NCI-H82 treated with DMSO at 0.1 percent for 48 hours (cell line): ENCODE measurements around the gene BCAT1.
A peak's percentile ranks its signal among the peaks of the same experiment; 100 is the strongest.
"Not testable (repeated sequence)": the region's sequence is repeated elsewhere in the genome, so short reads cannot be mapped to it uniquely, and the experiment has no call there.

Source experiments
- DNase-seq: peaks from one replicate; lab custom pipeline; 2025; ENCODE audit not compliant: unreplicated experiment; lab: John Stamatoyannopoulos, UW

Gene BCAT1

DNA sequence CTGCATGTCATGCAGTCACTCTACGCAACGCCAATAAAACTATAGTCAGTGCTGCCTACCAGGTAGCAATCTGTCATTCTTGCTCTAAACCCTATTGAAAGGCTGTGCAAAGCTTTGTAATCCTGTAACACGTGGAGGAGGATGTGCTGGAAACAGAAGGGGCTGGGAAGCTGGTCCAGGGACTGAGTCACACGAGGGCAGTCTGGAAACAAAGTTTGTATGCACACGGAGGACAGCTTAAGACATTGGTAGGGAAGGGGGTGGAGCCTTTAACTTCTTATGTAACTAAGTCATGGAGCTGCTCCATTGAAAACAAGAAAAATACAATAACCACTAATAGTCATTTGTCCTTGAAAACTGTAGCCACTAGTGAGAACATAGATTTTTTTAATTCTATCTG is 128.0 kb downstream of the BCAT1 start:
- DNase-seq = peak; percentile 79

DNA sequence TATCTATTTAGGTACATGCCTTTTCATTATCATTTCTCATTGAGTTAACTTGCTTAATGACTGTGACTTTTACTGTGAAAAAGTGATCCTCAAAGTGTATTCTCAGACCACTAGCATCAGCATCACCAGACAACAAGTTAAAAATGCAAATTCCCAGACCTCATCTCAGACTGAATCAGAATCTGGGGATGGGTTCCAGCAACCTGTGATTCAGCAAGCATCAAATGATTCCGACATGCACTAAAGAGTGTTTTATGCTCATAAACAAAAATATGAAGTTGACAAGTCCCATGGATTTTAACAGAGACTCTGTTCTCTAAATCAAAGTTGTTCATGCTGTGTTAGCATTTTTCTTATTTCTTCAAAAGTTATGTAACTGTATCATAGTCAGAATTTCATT is 130.6 kb downstream of the BCAT1 start:
- no peak for DNase-seq

DNA sequence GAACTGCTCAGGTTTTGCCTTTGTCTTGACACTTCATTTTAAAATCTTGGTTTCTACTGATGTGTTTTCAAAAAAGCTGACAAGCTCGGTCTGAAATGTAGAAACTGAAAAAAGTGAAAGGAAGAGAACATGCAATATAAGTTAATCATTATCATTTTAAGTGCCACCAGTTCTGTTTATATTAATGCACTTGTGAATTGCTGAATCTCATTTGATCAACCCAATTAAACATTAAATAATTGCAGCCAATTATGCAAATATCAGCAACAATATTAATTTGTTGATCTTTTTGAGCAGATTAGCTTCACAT is 133.8 kb downstream of the BCAT1 start:
- no peak for DNase-seq

DNA sequence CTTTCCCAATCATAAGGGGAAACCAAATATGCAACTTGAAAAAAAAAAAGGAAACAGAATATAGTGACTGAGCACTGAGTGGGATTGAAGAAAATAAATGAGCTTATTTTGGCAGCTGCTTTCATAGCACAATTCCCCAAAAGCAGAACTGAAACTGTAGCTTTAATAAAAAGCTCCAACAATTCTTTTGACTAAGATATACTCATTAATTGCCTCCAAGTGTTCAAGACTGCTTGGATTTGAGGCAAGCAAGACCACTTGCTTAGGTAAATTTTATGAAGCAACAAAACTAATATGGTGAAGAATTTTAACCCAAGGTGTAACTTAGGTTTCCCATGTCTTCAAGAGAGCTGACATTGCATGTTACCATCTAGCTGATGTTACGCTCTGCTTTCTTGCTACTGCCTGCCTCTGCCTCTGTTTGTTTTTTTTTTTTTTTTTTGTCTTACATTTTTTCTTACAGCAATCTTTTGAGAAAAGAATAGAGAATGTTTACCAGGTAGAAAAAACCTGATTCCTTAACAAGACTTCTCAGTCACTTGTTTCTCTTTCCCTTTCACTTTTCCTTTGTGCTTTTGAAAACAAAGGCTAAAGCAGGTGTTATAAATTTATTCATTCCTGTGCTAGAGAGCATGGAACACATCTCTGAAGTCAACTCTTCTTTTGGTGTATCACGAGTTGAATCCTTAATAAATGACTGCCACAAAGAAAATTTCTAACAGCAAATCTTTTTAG is 134.4 kb downstream of the BCAT1 start:
- no peak for DNase-seq

DNA sequence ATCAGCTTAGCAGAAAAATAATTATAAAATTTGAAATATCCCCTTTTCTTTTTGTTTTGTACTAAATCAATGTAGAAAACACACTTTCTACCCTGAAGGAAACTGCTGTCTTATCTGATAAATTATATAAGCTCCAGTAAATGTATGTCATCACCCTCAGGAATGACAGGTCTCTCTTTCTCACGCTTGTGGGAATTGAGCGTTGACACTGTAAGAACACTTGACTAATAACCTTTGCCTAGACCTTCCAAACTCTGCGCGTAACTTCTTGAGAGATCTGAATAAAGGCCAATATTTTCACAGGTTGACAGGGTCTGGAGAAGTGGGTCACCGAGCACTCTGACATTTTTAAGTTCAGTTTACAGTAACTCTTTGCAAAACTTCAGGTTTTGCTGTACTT is 138.5 kb downstream of the BCAT1 start:
- no peak for DNase-seq

DNA sequence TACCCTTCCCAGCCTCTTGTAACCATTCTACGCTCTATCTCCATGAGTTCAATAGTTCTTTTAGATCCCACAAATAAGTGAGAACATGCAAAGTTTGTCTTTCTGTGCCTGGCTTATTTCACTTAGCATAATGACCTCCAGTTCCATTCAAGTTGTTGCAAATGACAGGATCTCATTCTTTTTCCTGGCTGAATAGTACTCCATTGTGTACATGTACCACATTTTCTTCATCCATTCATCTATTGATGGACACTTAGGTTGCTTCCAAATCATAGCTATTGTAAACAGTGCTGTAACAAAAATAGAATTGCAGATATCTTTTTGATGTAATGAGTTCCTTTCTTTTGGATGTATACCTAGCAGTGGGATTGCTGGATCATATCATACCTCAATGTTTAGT is 139.6 kb downstream of the BCAT1 start:
- DNase-seq = not testable (repeated sequence)

DNA sequence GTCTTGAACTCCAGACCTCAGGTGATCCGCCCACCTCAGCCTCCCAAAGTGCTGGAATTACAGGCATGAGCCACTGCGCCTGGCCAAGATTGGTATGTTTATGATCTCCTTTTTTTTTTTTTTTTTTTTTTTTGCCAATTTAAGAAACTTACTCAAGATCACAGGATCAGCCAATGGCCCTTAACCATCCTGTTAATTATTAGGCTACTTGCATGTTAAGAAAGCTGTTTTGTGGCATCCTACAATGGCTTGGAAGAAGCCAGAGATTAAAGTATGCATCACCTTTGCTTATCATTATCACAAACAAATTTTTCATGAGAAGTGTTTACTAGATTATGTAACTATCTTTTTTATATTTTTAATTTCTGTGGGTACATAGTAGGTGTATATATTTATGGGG is 140.2 kb downstream of the BCAT1 start:
- DNase-seq = no peak

DNA sequence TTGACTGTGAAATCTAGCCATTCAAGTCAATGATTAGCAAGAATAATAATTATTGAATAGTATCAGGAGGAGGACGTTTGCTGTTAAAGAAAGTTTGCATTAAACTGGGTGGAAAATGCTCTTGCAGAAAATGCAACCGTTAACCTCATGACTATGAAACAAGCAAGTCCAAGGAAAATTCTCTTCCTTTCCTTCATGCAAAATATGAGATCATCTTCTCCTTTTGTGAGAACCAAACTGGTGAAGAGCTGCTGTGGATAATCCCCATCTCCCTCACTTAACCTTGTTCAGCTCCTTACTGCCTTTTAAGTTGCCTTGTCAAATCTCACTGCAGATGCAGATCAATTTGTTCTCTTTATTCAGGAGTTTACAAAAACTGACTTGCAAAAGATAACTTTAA is 142.5 kb downstream of the BCAT1 start:
- no peak for DNase-seq

DNA sequence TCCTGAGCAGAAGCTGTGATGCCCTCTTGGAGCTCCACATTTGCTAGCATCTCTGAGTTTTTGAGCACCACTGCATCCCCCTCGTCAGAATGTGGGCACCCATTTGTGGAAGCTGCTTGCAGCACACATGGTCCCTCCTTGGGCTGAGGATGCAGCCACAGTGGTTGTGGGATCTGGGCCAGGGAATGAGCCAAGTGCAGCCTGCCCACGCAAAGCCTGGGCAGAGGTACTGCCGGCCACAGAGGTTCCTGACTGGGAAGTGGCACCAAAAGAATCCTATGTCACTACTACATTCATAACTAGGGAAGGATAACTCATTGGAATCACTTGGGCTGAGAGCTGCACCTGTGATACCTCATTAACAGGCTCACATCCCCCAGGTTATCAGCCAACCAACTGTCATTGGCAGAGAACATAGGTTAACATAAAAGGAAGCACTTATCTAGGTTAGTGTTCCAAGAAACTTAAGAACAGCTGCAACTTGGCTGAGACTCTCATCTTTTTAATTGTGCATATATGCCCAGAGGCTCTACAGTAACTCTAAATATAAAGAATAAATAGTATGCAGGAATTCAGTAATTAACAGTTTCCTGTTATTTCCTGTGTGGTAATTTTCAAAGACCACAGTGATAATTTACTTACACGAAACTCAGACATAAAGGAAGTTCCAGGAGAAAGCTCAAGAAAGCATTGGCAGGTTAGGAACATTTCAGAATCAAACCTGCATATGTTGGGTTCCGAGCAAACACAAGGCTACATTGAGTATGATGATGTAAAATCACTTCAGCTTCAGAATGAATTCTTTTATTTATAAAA is 145.3 kb downstream of the BCAT1 start:
- no peak for DNase-seq

DNA sequence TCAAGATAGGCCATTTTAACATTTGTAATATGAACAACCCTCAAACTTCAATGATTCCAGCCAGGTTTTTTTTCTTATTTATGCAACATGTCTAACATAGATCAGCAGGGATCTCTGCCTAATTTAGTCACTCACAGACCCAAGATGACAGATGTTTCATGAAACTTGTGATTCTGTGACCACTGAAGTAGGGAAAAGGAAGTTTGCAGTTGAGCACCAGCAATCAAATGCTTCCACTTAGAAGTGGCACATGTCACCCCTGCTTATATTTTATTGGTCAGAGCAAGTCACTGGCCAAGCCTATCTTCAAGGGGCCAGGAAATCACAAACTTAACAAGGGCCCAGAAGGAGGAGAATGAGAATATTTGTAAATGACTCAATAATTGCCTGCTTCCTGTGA is 150.6 kb downstream of the BCAT1 start:
- DNase-seq = no peak

DNA sequence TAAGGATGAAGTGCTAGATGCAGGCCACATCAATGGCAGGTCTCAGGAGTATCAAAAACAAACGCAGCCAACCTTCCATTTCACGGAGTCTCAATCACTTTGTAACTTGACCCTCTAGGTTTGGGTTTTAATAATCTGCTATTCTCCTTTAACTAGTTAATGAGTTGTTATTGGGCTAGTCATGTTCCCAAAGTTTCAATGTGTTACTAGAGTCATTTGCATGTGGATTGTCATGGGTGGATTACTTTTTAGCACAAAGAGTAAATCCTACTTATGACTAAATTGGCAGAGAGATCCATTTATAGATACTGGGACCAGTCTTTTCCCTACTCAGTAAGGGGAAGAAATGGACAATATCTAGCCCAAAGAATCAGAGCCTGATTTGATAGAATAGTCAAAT is 151.0 kb downstream of the BCAT1 start:
- no peak for DNase-seq

DNA sequence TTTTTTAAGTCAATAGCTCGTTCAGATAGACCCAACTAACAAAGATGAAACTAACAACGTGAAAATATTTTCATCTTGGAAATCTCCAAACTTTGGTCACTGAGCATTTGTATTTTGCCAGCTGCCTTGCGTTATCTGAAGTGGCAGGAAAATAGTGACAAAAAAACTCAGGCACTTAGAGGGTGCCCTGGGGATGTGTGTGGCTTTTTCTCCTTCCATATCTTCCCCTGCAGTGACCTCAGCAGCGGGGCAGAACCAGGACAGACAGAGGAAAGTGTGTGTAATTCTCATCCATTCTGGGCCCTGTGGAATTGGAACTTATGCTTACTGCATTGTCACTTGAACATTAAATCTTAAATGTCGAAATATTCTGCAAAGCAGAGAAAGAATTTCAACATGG is 152.0 kb downstream of the BCAT1 start:
- no peak for DNase-seq

DNA sequence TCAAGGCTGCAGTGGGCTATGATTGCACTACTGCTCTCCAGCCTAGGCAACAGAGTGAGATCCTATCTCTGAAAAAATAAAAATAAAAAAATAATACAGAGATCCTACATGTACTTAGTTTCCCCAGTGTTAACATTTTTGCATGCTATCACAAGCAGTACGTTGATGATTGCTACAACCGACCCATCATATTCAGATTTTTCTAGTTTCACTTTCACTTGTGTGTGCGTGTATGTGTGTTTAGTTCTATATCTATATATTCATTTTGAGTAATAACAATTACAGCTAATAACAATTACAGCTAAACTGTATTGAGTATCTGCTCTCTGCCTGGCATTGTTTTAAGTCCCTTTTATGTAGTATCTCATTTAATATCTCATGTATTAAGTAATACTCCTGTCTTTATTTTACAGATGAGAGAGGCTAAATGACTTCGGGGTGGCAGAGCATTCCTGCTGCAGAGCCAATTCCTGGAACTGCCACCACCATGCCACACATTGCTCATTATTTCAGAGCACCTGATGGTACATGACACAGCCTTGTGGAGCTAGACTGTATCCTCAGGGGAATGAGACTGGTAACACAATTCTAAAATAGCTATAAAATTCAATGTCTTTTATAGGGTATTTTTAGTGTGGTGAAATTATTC is 153.1 kb downstream of the BCAT1 start:
- no peak for DNase-seq

DNA sequence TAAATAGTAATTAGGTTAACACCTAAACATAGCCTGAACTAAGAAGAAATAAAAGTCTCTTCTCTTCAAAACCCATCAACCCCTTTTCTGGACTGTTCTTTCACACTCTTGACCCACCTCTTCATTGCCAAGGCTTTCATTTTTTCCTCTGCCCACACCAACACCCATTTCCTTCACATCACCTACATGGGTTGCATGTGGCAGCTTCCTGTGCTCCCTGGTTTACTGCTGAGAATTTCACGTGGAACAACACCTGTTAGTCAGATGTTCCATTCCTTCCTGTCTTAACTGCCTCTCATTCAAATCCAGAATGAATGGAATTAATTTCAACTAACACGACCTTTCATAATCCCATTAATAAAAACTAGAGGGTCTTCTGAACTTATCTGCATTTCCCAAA is 157.3 kb downstream of the BCAT1 start:
- DNase-seq = no peak

DNA sequence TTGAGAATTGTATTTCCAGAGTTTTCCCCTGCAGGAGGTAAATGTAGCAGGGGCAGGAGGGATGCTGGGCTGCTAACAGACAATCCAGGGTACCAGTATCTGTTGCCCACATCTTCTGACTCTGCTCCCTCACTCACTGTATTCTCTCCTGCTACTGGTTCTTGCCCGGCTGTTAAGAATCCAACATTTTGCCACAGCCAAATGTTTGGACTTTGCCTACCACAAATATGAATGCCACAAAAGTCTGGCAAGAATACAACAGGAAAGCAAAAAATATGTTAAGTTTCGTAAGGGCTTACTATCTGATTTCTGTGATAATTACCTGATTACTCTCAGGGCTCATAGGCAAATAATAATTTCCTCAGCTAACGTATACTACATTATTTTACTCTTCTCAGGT is 160.0 kb downstream of the BCAT1 start:
- no peak for DNase-seq

DNA sequence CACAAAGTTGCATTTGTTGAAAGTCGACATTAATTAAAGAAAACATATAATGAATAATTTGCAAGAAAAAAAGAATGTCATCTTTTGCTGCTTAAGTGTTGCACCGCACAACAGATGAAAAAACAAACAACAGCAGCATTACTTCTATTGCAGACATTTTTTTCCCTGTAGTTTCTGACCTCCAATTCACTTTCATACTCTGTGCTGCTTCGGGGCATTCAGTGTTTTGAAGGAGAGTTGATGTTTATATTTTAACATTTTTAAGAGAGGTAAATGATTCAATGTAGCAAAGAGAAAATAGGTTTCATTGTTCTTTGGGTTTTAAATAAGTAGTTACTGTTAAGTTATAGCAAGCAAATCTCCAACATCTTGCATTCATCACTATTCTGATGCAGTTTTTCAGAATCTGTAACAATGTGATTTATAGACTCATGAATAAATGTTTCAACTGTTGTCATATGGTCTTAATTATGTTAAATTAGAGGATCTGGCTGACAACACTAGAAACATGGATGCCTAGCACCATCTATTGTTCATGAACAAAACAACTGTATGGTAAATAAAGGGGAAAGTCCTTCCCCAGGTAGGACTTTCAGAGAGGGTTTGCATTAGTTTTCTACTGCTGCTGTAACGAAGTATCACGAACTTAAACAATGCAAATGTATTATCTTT is 168.1 kb downstream of the BCAT1 start:
- DNase-seq = no peak

DNA sequence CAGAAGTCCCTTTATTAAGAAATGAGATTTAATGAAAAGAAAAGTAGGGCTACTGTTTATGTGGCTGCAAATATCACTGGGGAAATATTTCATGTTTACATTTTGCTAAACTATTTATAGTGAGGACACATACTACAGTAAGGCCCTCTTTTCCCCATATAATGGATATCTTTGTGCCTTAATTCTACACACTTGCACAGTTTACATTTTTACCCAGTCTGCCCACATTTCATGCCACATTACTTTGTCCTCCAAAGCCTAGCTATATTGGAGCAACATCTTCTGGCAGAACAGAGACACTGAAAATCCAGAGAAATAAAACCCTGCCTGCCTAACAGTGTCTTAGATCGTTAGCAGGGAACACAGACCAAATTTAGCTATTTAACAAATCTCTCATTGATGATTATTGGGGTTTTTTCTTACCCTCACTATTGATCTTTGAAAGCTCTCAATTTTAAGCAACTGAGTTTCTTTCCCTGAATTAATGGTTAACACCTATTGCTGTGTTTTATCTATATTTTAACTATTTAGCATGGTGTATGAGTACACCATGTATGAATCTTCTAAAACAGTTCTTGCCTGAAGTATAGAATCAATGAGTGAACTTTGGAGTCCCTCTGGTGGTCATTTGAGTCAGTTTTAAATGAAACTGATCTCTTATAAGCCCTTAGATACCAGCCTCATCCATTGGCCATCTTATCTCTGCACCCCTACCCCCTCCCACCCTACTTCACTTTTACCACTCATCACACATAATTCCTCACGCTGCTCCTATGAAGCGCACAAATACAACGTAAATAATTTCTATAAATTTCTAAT is 170.2 kb downstream of the BCAT1 start:
- peak; percentile 48 for DNase-seq

DNA sequence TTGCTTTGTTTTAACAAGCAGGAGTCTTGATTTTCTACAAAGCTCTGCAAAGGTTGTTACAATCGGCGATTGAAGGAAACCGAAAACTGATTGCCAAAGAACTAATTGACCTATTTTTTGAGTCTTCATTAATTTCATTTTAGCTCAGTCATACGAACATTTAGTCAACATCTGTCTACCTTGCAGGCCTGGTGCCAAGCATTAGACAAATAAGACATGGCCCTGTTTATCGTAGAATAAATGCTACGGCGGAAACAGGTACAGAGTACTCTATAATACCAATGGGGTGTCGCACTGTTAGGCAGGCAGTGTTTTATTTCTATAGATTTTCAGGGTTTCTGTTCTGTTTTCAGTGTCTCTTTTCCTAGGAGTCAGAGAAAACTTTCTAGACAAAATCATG is 171.5 kb downstream of the BCAT1 start:
- DNase-seq = no peak

DNA sequence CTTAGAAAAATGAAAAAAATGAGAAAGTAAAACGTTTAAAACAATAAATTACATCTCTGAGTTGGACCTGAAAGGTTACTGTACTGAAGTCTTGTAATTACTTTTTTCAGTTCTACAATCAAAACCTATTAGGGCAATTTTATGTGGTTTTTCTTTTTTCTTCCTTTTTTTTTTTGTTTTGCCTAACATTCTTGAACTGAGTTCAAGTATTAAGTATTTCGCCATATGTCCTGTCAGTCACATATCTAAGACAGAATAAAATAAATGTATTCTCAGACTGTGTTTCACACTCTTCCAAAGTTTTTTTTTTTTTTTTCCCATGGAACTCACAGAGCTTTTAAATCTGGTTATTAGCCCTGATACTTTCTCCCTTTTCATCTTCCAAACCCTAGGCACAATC is 172.0 kb downstream of the BCAT1 start:
- DNase-seq = no peak

DNA sequence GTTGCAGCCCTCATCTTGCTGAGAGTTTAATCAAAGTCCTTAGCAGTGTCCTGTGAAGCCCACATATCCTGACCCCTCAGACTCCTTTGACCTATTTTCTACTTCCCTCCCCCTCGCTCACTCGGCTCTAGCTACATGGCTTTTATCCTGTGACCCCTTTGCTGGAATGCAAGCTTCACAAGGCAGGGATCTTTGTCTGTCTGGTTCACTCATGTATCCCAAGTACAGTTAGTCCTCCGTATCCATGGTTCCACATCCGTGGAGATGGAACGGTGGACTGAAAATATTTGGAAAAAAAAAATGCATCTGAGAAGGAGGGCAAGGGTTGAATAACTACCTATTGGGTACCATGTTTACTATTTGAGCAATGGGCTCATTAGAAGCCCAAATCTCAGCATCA is 173.8 kb downstream of the BCAT1 start:
- no peak for DNase-seq

DNA sequence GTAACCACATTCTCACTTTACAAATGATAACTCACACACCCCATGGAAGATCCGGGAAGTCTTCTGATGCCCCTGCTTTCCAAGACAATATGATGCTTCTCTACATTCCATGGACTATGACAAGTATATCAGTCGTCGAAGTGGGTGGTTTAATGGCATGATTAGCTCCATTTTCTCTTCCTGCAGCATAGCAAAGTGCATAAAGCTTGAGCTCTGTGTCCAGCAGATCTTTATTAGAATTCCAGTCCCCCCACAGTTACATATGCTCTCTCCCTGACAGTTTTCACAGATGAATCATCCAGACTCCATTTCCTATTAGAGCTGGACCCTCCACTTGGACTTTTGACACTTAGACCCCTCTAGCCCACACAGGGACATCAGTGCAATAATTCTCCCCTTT is 174.9 kb downstream of the BCAT1 start:
- DNase-seq = no peak
